OCI-LY7 (cell line): ENCODE results near the gene ZBED1.

ENCODE experiments used
- CTCF ChIP-seq: fragments of 200-600 bp; sonication (generic); conservative IDR thresholded peaks from 2 replicates; pipeline ENCODE4 v1.5.1; 2014; ENCODE audit warnings: mild to moderate bottlenecking, antibody characterized with exemption, low read length, moderate library complexity, mixed read lengths
- EZH2phosphoT487 ChIP-seq: fragments of 200-600 bp; sonication (generic); IDR thresholded peaks from 2 replicates; pipeline ENCODE4 v1.6.1; 2018; ENCODE audit warnings: low read depth, borderline replicate concordance, mild to moderate bottlenecking, mixed run types, antibody characterized with exemption, low read length, moderate library complexity, mixed read lengths

DNA sequence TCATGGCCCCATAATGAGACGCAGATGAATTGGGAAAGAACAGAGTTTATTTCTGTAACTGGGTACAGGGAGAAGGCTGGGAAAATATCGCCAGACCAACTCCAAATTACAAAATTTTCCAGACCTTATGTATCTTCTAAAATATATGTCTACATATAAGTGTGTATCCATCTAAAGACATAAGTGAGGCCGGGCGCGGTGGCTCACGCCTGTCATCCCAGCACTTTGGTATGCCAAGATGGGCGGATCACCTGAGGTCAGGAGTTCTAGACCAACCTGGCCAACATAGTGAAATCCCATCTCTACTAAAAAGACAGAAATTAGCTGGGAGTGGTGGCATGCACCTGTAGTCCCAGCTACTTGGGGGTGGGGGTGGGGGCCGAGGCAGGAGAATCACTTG is 11.7 kb upstream of the ZBED1 start:
- no peak for TF ChIP-seq CTCF
- TF ChIP-seq EZH2phosphoT487, result no peak
